Upper lobe of left lung (tissue), 6 donors: ENCODE results near the gene ACAA2. TPM values are rescaled to one million over a fixed set of nuclear protein-coding genes. Genes with fewer than 3 reads are reported as not detected.

ENCODE experiments used
- ATAC-seq, 2 donors: fragments of 200-7000 bp; cut with Tn5 transposase; one replicate each; pipeline ENCODE4 v1.9.1; 2022; ENCODE audit warnings: mild to moderate bottlenecking in 2 of 2, moderate library complexity in 2 of 2; ENCODE audit not compliant: low FRiP score in 2 of 2
- DNase-seq, 2 donors: peaks; one replicate each; pipeline ENCODE4 v3.0.0-alpha.2; 2019 to 2020
- H3K27ac ChIP-seq, 4 donors: fragments of 200-600 bp; sonication (generic); one replicate each; pipeline ENCODE4 v1.5.1; 2016 to 2019
- H3K27me3 ChIP-seq, 4 donors: fragments of 200-600 bp; sonication (generic); one replicate each; pipeline ENCODE4 v1.5.1; 2017 to 2019
- H3K36me3 ChIP-seq, 4 donors: fragments of 200-600 bp; sonication (generic); one replicate each; pipeline ENCODE4 v1.5.1; 2016 to 2019
- H3K4me1 ChIP-seq, 4 donors: fragments of 200-600 bp; sonication (generic); one replicate each; pipeline ENCODE4 v1.5.1; 2018 to 2019
- H3K4me3 ChIP-seq, 4 donors: fragments of 200-600 bp; sonication (generic); one replicate each; pipeline ENCODE4 v1.5.1; 2017 to 2019; ENCODE audit warnings: mild to moderate bottlenecking in 2 of 4, moderate library complexity in 1 of 4
- H3K9me3 ChIP-seq, 4 donors: fragments of 200-600 bp; sonication (generic); one replicate each; pipeline ENCODE4 v1.5.1; 2018 to 2019
- CTCF ChIP-seq, 6 experiments: fragments of 450-650 bp in 4 of 6; fragments of 200-600 bp in 2 of 6; sonication (generic) in 2 of 6; IDR thresholded peaks; one replicate each; pipeline ENCODE4 v1.5.1; 2016 to 2019; ENCODE audit warnings: antibody characterized with exemption in 6 of 6
- EP300 ChIP-seq, 4 donors: sonication (generic); formaldehyde crosslinking; IDR thresholded peaks; one replicate each; pipeline ENCODE4 v1.5.1; 2017; ENCODE audit warnings: antibody characterized with exemption in 4 of 4, control low read depth in 2 of 4
- POLR2A ChIP-seq, 4 donors: fragments of 450-650 bp; IDR thresholded peaks; one replicate each; pipeline ENCODE4 v1.5.1; 2016 to 2017; ENCODE audit warnings: antibody characterized with exemption in 4 of 4, mild to moderate bottlenecking in 2 of 4
- POLR2AphosphoS5 ChIP-seq, 2 donors: sonication (generic); formaldehyde crosslinking; IDR thresholded peaks; one replicate each; pipeline ENCODE4 v1.5.1; 2017; ENCODE audit warnings: antibody characterized with exemption in 2 of 2
- WGBS, 2 donors: methylation state at CpG; one replicate each; pipeline ENCODE4 v1.1.5; 2017 to 2018; 5-methylcytosine and 5-hydroxymethylcytosine counted together
- total RNA-seq, 6 donors: library from RNA; depleted of rRNA in 4 of 6; stranded (reverse); fragments of >200 nt in 4 of 6; gene quantifications; one replicate each; pipeline versions ENCODE4 v1.1.0 to v1.2.1, GENCODE V29; 2016 to 2021
- donor health status: DM: no; HTN: no; CAD: no; lungs with moderate emphysema.
- donor health status: DM: no; HTN: yes; CAD: no; lungs with severe emphysema.

ACAA2 gene
- total RNA-seq, 6 donors from 2014 or later = 23.7 to 93.9 (median 69.8) TPM

- H3K27ac ChIP-seq = no peak overlapping the region
- no peaks in the 10 kb centered on the region for H3K27me3 ChIP-seq
- no peaks in the 10 kb centered on the region for H3K36me3 ChIP-seq
- no peak overlapping the region for H3K4me3 ChIP-seq
- H3K4me1 ChIP-seq = peaks cover 0 to 3% (median 0%) of the 10 kb centered on the region in 4 donors
- DNase-seq (peak in 1 of 2 donors; percentile 10), ATAC-seq (no peak)
- 97 to 98% methylated on average over 9 to 11 of the region's 11 CpGs for WGBS, 2 donors
- no peaks in the 10 kb centered on the region for H3K9me3 ChIP-seq
- TF ChIP-seq EP300 (IDR thresholded peaks at IDR 0.05) (no peak), POLR2A (IDR thresholded peaks at IDR 0.05) (no peak), POLR2AphosphoS5 (IDR thresholded peaks at IDR 0.05) (no peak), CTCF (IDR thresholded peaks at IDR 0.05) (no peak)
Observed at GRCh38 chr18:49745045-49746014, 68.0 kb downstream of the ACAA2 start.

GRCh38 chr18:49744376-49745008 lies 68.8 kb downstream of the ACAA2 start:
- H3K4me3 ChIP-seq = no peak overlapping the region
- 70 to 79% methylated on average over 8 of the region's 8 CpGs for WGBS, 2 donors
- H3K27ac ChIP-seq = no peak overlapping the region
- DNase-seq (peak in 1 of 2 donors; percentile 28), ATAC-seq (no peak)
- H3K9me3 ChIP-seq = no peaks in the 10 kb centered on the region
- peaks cover 0 to 3% (median 0%) of the 10 kb centered on the region in 4 donors for H3K4me1 ChIP-seq
- H3K36me3 ChIP-seq = no peaks in the 10 kb centered on the region
- no peak for TF ChIP-seq POLR2AphosphoS5 (IDR thresholded peaks at IDR 0.05)
- TF ChIP-seq CTCF (IDR thresholded peaks at IDR 0.05) = no peak
- TF ChIP-seq EP300 (IDR thresholded peaks at IDR 0.05) = no peak
- no peak for TF ChIP-seq POLR2A (IDR thresholded peaks at IDR 0.05)
- no peaks in the 10 kb centered on the region for H3K27me3 ChIP-seq

GRCh38 chr18:49743117-49743567 lies 70.2 kb downstream of the ACAA2 start:
- Histone ChIP-seq H3K36me3 (no peaks in the 10 kb centered on the region), H3K4me3 (no peak overlapping the region), H3K27ac (no peak overlapping the region), H3K27me3 (no peaks in the 10 kb centered on the region), H3K9me3 (no peaks in the 10 kb centered on the region), H3K4me1 (peaks cover 0 to 3% (median 0%) of the 10 kb centered on the region in 4 donors)
- 78 to 95% methylated on average over 5 of the region's 5 CpGs for WGBS, 2 donors
- ATAC-seq (peak in 1 of 2 donors; percentile 39), DNase-seq (no peak)
- no peak for TF ChIP-seq EP300 (IDR thresholded peaks at IDR 0.05)
- no peak for TF ChIP-seq POLR2A (IDR thresholded peaks at IDR 0.05)
- no peak for TF ChIP-seq CTCF (IDR thresholded peaks at IDR 0.05)
- TF ChIP-seq POLR2AphosphoS5 (IDR thresholded peaks at IDR 0.05) = no peak

- ATAC-seq = no peak
- no peaks in the 10 kb centered on the region for H3K36me3 ChIP-seq
- TF ChIP-seq POLR2A (IDR thresholded peaks at IDR 0.05) (no peak), CTCF (IDR thresholded peaks at IDR 0.05) (no peak), EP300 (IDR thresholded peaks at IDR 0.05) (no peak), POLR2AphosphoS5 (IDR thresholded peaks at IDR 0.05) (no peak)
- no peak for DNase-seq
- WGBS, 2 donors = 70 to 71% methylated on average over 4 of the region's 4 CpGs
- H3K27ac ChIP-seq = no peak overlapping the region
- no peaks in the 10 kb centered on the region for H3K9me3 ChIP-seq
- H3K27me3 ChIP-seq = no peaks in the 10 kb centered on the region
- H3K4me1 ChIP-seq = no peaks in the 10 kb centered on the region
- no peak overlapping the region for H3K4me3 ChIP-seq
Observed at GRCh38 chr18:49742316-49743116, 70.8 kb downstream of the ACAA2 start.
